ENCODE measurements around the gene RETREG1.

GRCh38 chr5:16578474-16578883 is 38.3 kb downstream of the RETREG1 start:
- TF ChIP-seq CTCF (conservative IDR thresholded peaks at IDR 0.05; ENCODE audit: low read depth, low read length) (no peak), EZH2 (IDR thresholded peaks at IDR 0.05; ENCODE audit: borderline replicate concordance, low read depth, low read length, poor library complexity, severe bottlenecking) (no peak)
